ENCODE data around the gene MAN1C1.

The MAN1C1 gene

GRCh38 chr1:25616095-25616986 is at the start of gene MAN1C1:
Gene MAN1C1, plus strand, starts transcription at chr1:25616791. Its CDS starts 1,007 bp downstream, at chr1:25617798.
- peak; percentile 87 for DNase-seq

DNA sequence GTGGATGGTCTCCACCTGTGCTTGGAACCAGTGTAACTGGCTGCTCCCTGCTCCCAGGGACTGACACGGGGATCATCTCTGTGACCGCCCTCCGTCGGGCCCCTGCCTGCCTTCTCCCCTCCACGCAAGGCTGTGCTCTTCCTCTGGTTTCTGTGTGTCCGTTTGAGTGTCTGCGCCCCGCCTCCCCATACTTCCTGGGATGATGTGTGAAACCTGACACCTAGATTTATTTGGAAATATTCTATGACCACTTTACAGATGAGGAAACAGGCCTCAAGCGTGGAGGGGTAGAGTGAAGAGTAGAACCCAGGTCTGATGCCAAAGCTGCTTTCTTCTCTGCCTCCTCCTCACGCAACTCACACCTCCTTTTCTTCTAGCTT is 48.9 kb upstream of the MAN1C1 start:
- no peak for DNase-seq

DNA sequence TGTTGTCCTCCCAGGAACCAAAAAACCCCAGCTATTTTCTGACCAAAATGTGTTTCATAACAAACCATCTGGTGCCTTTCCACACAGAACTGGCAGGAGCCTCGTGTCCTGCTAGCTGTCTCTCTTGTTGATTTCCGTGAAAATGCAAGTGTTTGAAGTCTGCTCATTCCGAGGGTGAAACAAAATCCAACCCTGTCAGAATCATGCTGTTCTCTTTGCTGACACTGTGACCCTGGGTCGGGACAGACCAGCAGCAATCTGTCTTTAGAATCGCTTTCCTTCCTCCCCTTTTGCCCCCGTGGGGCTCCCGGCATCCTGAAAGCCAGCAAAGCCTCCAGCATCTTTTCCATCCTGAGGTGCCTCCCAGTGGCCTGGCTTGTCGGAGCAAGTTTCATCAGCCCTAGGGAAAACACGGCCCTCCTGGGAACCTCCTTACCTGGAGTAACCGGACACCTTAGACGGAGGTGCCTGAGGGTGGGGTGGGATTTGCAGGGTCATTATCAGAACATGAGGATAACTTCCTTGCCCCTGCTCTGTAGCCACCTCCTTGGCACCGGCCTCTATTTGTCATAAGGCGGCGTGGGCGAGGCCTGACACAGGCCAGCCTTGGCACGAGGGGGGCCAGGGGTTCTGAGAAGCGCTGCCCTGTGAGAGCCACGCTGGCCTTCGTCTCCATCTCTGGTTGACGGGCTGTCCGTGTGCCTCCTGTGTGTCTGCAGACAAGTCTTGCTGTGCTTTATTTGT is 48.3 kb upstream of the MAN1C1 start:
- DNase-seq: no peak

GRCh38 chr1:25568834-25569596 is 47.6 kb upstream of the MAN1C1 start:
- no peak for DNase-seq

DNA sequence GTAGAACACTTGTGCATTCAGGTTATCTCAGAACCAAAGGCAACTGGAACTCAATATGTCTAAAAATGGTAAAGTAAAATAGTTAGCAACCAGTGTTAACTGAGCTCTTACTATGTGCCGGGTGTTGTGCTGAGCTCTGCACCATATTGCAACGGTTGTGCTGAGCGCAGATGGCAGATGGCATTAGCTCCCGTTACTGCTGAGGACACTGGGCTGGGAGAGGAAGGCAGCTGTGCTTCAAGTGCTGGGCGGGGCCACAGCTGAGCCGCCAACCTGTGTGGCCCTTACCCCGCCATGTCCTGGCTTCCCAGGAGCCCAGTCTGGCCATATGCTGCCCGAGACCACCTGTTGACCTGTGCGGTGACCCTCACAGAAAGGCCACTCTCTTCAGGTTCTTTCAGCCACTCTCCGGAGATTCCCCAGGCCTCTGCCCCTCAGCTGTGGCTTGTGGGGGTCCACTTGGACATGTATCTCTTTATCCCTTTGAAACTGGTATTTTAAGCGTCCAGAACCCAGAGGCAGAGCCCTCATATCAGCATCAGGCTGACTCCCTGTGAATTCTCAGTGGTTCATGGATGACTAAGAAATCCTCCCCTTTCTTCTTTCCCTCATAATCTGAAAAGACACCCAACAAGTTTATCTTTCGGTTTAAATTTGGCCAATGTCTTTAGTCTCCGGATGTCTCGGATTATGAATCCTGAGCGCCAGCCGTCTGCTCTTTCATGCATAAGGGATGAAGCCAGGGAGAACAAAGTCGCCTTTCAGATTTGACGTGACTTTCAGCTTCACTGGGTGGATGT is 46.8 kb upstream of the MAN1C1 start:
- no peak for DNase-seq

GRCh38 chr1:25570798-25571521 is 45.6 kb upstream of the MAN1C1 start:
- DNase-seq: no peak

- no peak for DNase-seq
These were observed 45.0 kb upstream of the MAN1C1 start for GRCh38 chr1:25571522-25571970.

DNA sequence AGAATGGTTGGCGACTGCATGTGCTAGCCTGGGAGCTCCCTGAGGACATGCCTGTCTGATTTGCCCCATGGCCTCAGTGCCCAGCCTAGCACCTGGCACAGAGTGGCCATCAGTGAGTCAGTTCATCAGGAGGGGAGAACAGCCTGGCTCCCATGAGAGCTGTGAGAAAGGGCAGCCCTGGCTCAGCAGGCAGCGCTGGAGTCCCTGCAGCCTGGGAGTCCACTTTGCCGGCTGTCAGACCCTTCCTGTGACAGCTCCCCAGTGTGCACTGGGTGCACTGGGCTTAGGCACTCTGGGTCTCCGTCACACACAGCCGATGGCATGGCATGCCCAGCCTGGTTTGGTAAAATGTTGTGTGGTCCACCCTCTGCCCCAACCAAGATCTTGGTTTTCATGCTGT is 44.5 kb upstream of the MAN1C1 start:
- no peak for DNase-seq

DNA sequence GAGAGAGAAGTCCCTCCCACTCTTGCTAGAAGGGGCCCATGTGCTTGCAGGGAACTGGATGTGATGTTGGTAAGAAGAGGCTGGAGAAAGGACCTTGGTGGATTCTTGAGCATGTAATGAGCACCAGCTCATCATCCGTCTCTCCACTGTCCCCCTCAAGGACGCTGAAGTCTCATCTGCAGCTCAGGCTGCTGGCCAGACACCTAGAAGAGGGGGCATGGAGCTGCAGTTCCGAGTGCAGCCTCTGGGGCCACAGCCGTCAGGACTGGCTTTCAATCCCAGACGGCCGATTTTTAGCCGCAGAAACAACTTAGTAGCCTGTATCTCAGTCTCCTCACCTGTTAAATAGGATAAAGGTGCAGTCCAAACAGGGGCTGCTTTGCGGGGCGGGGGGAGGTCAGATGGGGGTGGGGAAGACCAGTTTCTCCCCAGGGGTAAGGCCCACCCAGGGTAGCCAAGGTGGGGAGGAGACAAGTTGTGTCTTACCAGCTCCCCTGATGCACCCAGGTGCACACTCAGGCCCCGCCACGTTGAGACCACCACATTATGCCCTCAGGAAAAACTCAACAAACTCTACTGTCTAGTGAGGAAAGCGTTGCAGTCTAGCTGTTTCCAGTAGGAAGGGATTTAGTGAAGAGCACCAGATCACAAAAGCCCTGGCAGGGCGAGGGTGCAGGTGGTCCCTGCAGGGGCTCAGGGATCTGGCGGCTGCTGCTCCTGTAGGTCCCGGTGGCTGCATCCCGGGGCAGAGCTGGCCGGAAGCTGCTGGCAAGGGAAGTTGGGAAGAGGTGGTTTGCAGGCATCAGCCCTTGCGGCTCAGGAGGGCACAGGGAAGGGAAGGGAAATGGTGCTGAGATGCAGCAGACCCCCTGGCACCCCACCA is 43.6 kb upstream of the MAN1C1 start:
- peak; percentile 74 for DNase-seq

DNA sequence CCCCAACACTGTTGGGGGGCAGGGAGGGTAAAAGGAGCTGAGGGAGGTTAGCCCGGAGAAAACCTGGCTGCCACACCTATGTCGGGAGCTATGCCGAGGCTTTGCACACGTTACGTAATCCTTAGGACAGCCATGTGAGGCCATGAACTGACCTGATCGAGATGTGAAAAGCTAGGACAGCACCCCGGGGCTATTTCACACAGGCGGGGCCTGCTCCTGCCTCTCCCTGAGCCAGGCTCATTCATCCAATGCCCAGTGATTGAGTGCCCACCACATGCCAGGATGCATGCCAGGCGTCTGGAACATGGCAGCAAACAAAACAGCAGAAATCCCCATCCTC is 43.0 kb upstream of the MAN1C1 start:
- no peak for DNase-seq

- DNase-seq: no peak
These were observed 42.6 kb upstream of the MAN1C1 start for GRCh38 chr1:25573961-25574360.

- no peak for DNase-seq
These were observed 41.4 kb upstream of the MAN1C1 start for GRCh38 chr1:25575191-25575590.

DNA sequence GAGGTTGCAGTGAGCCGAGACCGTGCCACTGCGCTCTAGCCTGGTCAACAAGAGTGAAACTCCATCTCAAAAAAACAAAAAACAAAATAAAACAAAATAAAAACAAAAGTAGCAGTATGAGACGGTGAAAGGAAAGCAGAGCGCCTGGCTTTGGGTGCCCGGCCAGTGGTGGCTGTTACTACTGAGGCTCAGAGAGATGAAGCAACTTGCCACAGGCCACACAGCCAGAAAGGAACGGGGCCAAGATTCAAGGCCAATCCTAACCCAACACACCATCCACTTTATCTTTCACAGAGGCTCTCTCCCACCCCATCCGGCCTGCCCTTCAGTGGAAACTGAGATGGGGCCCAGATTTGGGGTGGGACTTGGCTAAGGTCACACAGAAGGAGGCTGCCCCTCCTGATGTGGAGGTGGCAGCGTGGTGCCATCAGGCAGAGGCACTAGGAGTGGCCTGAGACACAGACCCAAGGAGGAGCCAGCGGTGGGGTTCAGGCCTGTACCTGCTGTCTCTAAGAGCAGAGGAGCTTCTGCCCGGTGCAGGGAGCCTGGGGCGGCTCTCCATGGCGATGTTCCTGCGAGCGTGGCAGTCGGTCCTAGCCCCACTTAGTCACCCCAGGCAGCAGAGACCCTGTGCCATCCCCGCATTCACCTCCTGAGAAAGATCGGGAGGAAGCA is 40.0 kb upstream of the MAN1C1 start:
- DNase-seq: no peak

DNA sequence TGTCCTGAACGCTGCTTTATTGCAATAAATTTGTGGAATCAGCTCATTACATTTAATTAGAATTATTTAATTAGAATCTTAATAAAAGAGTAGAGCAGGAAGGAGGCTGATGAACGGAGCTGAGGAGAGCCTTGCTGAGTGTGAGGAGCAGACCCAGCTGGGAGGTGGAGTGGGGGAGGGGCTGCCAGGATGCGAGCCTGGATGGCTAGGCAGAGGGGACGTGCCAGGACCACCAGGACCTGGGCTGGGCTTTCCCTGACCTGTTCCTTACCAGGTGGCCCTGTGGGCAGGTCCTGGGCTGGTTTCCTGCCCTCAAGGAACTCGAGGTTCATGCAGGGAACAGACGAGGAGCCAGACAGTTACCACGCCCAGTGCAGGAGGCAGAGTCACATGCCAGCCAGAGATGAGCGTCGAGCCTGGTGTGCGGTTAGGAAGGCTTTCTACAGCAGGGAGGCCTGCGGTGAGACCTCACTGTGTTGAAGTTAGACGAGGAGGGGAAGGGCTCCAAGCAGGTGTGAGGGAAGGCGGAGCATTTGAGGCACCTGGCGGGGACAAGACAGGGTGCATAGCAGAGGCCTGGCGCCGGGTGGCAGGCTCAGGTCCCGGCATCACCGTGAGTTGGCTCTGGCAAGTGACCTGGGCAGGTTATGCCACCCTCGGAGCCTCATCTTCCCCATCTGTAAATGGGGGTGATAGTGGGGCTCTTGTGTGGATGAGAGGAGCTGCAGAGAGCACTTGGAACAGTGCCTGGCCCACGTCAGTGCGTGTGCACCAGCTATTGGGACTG is 39.3 kb upstream of the MAN1C1 start:
- DNase-seq: no peak

- DNase-seq: no peak
These were observed 37.0 kb upstream of the MAN1C1 start for GRCh38 chr1:25579292-25580252.

GRCh38 chr1:25580927-25581326 is 35.7 kb upstream of the MAN1C1 start:
- no peak for DNase-seq

- no peak for DNase-seq
These were observed 34.8 kb upstream of the MAN1C1 start for GRCh38 chr1:25581764-25582163.

All from activated CD8-positive, alpha-beta memory T cell treated with anti-CD3 and anti-CD28 coated beads, Interleukin-2, amount 50 U/mL, for 48 hours (primary cell).